LNCaP clone FGC (cell line): ENCODE data around the gene PFDN5.
"Not testable (repeated sequence)": the region's sequence is repeated elsewhere in the genome, so short reads cannot be mapped to it uniquely, and the experiment has no call there.

Source experiments
- DNase-seq: peaks from one replicate; pipeline ENCODE4 v3.0.0-alpha.2; 2011; ENCODE audit warnings: low read depth
- H3K4me3 ChIP-seq: 2 replicates; pipeline ENCODE4 v1.5.1; 2011; ENCODE audit warnings: mild to moderate bottlenecking, low read depth, low read length, control low read depth
- CTCF ChIP-seq: IDR thresholded peaks from 2 replicates; pipeline ENCODE4 v1.5.1; 2012; ENCODE audit warnings: mild to moderate bottlenecking; ENCODE audit not compliant: control insufficient read depth, insufficient read depth; ENCODE audit errors: extremely low read depth

PFDN5 gene

DNA sequence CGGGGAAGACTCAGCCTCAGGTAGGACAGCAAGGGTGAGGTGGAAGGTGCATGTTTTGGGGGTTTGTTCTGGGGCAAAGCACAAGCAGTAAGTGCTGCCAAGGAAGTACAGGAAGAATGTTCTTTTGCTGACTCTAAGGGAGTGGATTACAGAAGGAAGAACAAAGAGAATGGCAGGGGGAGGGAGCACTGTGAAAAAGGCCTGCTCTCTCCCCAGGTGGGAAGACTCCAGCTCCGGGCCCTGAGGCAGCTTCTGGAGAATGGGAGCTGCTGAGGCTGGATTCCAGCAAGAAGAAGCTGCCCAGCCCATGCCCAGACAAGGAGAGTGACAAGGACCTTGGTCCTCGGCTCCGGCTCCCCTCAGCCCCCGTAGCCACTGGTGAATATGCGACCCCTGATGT, 7.0 kb upstream of the PFDN5 start:
- no peak for TF ChIP-seq CTCF
- DNase-seq: no peak
- H3K4me3 ChIP-seq: no peak overlapping the region

DNA sequence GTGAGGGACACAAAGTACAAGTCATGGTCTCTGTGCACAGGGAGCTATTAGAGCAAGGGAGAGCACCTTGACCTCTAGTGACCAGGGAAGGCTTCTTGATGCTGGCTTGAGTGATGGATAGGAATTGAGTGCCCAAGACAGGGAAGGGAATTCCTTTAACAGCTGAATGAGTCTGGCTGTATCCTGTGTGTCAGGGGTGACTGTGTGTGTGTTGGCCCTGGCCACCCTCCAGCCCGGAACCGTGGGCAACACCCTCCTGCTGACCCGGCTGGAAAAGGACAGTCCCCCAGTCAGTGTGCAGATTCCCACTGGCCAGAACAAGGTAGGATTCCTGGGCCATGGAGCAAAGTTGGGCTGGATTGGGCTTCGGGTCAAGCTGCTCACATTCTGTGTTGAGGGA, 5.5 kb upstream of the PFDN5 start:
- no peak overlapping the region for H3K4me3 ChIP-seq
- DNase-seq: no peak
- no peak for TF ChIP-seq CTCF

DNA sequence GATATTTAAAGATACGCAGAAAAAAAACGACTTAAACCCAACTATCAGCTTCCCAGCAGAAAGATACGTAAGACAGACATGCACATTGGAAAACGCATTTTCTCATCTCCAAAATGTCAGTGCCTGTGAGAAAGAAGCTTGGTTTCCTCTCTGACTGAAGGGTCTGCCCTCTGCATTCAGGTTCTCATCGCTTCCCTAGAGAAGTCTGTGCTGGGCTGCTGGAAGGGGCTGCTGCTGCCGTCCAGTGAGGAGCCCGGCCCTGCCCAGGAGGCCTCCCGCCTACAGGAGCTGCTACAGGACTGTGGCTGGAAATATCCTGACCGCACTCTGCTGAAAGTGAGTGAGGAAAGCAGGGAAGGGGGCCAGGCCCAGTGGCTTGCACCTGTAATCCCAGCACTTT, 4.7 kb upstream of the PFDN5 start:
- H3K4me3 ChIP-seq: no peak overlapping the region
- no peak for DNase-seq
- no peak for TF ChIP-seq CTCF

DNA sequence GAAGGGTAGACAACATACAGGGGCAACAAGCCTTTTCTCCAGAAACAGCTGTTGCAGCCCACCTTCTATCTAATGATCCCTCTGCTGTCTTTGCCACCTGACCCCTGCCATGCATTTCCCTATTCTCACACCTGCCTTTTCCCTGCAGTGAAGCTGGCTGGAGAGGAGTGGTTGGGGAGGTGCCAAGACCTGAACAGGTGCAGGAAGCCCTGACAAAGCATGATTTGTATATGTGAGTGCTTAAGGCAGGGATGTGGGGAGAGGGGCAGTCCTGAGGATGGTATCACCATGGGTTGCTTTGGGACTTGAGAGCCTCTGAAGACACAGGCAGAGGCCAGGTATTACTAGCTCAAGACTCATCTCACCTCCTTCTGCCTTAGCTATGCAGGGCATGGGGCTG, 2.9 kb upstream of the PFDN5 start:
- H3K4me3 ChIP-seq: no peak overlapping the region
- TF ChIP-seq CTCF: no peak
- DNase-seq: no peak

- H3K4me3 ChIP-seq: peak overlapping the region; percentile 55
- no peak for DNase-seq
- TF ChIP-seq CTCF: no peak
Measured at GRCh38 chr12:53295891-53296219, 513 bp downstream of the PFDN5 start.

DNA sequence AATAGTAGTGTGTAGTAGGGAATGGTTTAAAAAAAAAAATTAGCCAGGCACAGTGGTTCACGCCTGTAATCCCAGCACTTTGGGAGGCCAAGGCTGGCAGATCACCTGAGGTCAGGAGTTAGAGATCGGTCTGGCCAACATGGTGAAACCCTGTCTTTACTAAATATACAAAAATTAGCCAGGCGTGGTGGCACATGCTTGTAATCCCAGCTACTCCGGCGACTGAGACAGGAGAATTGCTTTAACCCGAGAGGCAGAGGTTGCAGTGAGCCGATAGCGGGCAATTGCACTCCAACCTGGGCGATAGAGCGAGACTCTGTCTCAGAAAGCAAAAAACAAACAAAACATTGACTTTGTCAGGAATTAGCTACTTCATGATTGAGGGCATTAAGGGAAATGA, 1.8 kb downstream of the PFDN5 start:
- not testable (repeated sequence) for DNase-seq, H3K4me3 ChIP-seq

- no peak overlapping the region for H3K4me3 ChIP-seq
- TF ChIP-seq CTCF: no peak
- no peak for DNase-seq
Measured at GRCh38 chr12:53298164-53298563, 2.8 kb downstream of the PFDN5 start.

DNA sequence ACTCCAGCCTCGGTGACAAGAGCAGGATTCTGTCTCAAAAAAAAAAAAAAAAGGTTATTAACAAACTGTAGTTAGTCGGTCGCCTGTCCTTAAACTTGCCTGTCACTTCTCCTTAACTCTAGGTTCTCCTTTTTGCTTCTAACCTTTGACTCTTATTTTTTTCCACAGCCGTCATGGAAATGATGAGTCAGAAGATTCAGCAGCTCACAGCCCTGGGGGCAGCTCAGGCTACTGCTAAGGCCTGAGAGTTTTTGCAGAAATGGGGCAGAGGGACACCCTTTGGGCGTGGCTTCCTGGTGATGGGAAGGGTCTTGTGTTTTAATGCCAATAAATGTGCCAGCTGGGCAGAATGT, 3.7 kb downstream of the PFDN5 start:
- DNase-seq: no peak
- H3K4me3 ChIP-seq: peak overlapping the region; percentile 91

More for the DNA sequence above, 3.7 kb downstream of the PFDN5 start:
- no peak for TF ChIP-seq CTCF
